Nephron (organoid): ENCODE data around the gene PSORS1C2.

ENCODE experiments used
- H3K27ac Mint-ChIP-seq, 3 experiments: 2 replicates each; pipeline ENCODE4 v1.8.0; 2020; ENCODE audit warnings: mixed read lengths in 3 of 3, mild to moderate bottlenecking in 2 of 3, moderate library complexity in 1 of 3
- H3K27me3 Mint-ChIP-seq: 2 replicates; pipeline ENCODE4 v1.8.0; 2021; ENCODE audit warnings: low read depth, mild to moderate bottlenecking, moderate library complexity, mixed read lengths
- H3K36me3 Mint-ChIP-seq: 2 replicates; pipeline ENCODE4 v1.8.0; 2020; ENCODE audit warnings: low read depth, mixed read lengths
- H3K4me1 Mint-ChIP-seq: 2 replicates; pipeline ENCODE4 v1.8.0; 2020; ENCODE audit warnings: mixed read lengths
- H3K4me3 Mint-ChIP-seq, 3 experiments: 2 replicates each; pipeline ENCODE4 v1.8.0; 2020; ENCODE audit warnings: mild to moderate bottlenecking in 3 of 3, mixed read lengths in 3 of 3, moderate library complexity in 2 of 3
- H3K9me3 Mint-ChIP-seq: 2 replicates; pipeline ENCODE4 v1.8.0; 2020; ENCODE audit warnings: mixed read lengths
- TF ChIP-seq, protein P1 (sequence below), 3 experiments: fragments of 200-600 bp; sonication (generic); IDR thresholded peaks; one replicate each; pipeline ENCODE4 v1.5.0; 2021; ENCODE audit warnings: antibody characterized with exemption in 3 of 3; ENCODE audit not compliant: unreplicated experiment in 3 of 3

The PSORS1C2 gene

DNA sequence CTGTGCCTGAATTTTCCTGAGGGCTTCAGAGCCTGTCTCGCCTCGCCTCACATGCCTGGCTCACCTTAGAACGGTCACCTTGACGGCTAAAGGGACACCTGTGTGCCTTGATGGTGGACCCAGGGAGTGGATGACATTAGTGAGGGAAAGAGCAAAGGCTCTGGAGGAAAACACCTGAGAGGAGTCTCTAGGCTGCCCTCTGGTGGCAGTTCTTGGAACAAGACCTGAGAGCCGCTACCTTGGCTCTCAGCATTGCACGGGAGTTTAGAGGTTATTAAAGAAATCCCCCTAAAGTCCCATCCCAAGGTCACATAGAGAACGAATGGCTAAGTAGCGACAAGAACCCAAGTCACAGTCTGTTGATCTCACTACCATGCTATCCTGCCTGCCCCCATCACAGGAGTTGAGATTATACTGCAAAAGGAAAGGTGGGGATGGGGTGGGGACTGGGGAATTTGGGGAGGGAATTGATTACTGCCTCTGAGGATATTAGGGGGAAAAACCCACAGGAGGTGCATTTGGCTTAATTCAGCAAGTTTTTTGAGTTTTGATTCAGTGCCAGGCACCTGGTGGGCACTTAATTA lies 10.7 kb downstream of the PSORS1C2 start:
- Mint-ChIP-seq H3K36me3 (no peaks in the 10 kb centered on the region), H3K4me3 (no peak overlapping the region), H3K9me3 (no peaks in the 10 kb centered on the region), H3K27ac (peak overlapping the region in 1 of 3 experiments; percentile 78), H3K27me3 (peaks cover 31% of the 10 kb centered on the region), H3K4me1 (peaks cover 33% of the 10 kb centered on the region)
- TF ChIP-seq, protein P1, sequence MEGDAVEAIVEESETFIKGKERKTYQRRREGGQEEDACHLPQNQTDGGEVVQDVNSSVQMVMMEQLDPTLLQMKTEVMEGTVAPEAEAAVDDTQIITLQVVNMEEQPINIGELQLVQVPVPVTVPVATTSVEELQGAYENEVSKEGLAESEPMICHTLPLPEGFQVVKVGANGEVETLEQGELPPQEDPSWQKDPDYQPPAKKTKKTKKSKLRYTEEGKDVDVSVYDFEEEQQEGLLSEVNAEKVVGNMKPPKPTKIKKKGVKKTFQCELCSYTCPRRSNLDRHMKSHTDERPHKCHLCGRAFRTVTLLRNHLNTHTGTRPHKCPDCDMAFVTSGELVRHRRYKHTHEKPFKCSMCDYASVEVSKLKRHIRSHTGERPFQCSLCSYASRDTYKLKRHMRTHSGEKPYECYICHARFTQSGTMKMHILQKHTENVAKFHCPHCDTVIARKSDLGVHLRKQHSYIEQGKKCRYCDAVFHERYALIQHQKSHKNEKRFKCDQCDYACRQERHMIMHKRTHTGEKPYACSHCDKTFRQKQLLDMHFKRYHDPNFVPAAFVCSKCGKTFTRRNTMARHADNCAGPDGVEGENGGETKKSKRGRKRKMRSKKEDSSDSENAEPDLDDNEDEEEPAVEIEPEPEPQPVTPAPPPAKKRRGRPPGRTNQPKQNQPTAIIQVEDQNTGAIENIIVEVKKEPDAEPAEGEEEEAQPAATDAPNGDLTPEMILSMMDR (IDR thresholded peaks at IDR 0.05; ENCODE audit: unreplicated experiment in 3 of 3), result peak; percentile 85 to 88 (median 86)

DNA sequence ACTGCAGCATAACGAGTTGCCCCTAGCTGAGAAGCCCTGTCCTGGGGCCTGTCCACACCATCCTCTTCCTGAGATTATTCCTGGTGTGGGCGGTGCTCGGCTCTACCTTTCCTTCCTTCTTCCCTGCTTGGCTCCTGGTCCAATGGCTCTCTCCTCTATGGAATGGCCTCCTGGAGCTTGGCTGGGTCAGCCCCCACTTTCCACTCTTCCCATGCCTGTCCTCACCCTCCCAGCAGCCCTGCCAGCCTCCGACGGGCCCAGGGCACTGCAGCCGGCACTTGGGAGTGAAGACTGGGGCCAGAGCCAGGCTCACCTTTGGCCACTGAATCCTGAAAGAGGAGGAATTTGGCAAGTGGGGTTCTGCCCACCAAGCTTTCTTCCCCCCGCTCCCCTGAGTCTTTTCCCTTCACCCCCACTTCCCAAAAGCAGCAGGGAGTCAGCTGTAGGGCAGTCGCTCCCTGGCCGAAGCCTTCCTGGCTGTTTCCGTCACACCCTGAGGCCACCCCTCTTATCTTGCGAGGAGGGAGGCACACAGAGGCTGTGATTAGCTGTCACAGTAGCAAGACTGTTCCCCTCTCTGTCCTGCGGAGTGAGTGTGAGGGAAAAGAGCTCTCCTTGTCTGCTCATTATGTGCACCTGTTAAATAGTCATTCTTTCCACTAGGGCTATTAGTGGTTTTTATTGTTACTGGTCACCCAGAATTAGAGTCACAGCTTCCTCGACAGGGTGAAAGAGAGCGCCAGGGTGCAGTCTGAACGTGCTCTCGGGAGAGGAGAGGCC lies 12.3 kb downstream of the PSORS1C2 start:
- peaks cover 43% of the 10 kb centered on the region for H3K4me1 Mint-ChIP-seq
- H3K27me3 Mint-ChIP-seq, result peaks cover 28% of the 10 kb centered on the region
- H3K4me3 Mint-ChIP-seq, result no peak overlapping the region
- no peaks in the 10 kb centered on the region for H3K36me3 Mint-ChIP-seq
- H3K9me3 Mint-ChIP-seq, result no peaks in the 10 kb centered on the region
- TF ChIP-seq, protein P1 (IDR thresholded peaks at IDR 0.05; ENCODE audit: unreplicated experiment in 3 of 3), result no peak
- peak overlapping the region in 2 of 3 experiments; percentile 2 to 31 for H3K27ac Mint-ChIP-seq

DNA sequence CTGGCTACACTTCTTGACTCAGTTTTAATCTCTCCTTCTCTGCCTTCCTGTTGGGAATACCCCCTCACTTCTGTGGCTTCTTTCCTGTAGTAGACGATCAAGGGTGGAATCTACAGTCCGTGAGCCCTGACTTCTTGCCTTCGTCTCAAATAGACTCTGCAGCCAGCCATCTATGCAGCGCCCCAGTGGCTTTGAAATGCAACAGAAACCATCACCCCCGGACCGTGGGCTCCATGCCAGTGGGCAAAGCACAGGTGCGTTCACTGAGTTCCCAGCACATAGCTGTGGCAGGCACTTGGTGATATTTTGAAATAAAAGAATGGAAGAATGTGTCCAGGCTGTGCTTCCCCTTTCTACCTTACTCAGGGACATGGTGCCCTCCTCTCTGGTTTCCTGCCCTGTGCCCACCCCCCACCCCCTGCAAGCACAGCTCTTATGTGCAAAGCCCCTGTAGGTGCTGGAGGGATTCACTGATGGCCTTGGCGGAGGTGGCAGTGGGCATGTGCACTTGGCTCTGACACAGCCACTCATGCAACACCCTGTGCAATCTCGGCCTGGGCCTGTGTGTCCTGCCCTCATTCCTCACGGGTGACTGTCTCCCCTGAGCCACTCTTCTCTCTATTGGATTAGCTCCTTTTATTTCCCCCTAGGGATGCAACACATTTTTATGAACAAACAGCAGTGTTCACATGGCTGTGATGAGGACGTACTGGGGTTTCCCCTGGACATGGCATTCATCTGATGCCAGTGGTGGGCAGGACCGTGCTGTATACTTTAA lies 13.1 kb downstream of the PSORS1C2 start:
- H3K36me3 Mint-ChIP-seq, result no peaks in the 10 kb centered on the region
- H3K9me3 Mint-ChIP-seq, result no peaks in the 10 kb centered on the region
- H3K4me3 Mint-ChIP-seq, result no peak overlapping the region
- TF ChIP-seq, protein P1 (IDR thresholded peaks at IDR 0.05; ENCODE audit: unreplicated experiment in 3 of 3), result no peak
- peak overlapping the region in 2 of 3 experiments; percentile 71 to 79 for H3K27ac Mint-ChIP-seq
- H3K4me1 Mint-ChIP-seq, result peaks cover 44% of the 10 kb centered on the region
- H3K27me3 Mint-ChIP-seq, result peaks cover 27% of the 10 kb centered on the region

DNA sequence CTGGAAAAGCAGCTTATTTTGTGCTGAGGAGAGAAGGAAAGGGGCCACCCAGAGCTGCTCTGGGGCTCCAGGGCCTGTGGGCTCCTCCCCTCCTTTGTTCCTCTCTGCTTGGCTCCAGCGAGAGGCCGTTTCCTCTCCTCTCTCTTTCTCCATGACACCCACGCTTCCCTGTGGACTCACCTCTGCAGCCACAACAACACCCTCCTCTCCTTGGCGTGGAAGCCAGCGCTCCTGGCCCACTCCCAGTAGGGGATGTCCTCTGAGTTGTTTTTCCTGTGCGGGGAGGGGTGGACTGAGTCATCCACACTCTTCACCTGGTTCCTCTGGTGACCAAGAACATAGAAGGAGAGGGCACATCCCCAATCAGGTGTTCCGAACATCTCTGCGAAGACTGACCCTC lies 13.7 kb downstream of the PSORS1C2 start:
- TF ChIP-seq, protein P1 (IDR thresholded peaks at IDR 0.05; ENCODE audit: unreplicated experiment in 3 of 3), result no peak
- Mint-ChIP-seq H3K27me3 (peaks cover 26% of the 10 kb centered on the region), H3K27ac (peak overlapping the region; percentile 50 to 79 (median 71)), H3K36me3 (no peaks in the 10 kb centered on the region), H3K4me3 (peak overlapping the region in 1 of 3 experiments; percentile 27), H3K4me1 (peaks cover 44% of the 10 kb centered on the region), H3K9me3 (no peaks in the 10 kb centered on the region)

DNA sequence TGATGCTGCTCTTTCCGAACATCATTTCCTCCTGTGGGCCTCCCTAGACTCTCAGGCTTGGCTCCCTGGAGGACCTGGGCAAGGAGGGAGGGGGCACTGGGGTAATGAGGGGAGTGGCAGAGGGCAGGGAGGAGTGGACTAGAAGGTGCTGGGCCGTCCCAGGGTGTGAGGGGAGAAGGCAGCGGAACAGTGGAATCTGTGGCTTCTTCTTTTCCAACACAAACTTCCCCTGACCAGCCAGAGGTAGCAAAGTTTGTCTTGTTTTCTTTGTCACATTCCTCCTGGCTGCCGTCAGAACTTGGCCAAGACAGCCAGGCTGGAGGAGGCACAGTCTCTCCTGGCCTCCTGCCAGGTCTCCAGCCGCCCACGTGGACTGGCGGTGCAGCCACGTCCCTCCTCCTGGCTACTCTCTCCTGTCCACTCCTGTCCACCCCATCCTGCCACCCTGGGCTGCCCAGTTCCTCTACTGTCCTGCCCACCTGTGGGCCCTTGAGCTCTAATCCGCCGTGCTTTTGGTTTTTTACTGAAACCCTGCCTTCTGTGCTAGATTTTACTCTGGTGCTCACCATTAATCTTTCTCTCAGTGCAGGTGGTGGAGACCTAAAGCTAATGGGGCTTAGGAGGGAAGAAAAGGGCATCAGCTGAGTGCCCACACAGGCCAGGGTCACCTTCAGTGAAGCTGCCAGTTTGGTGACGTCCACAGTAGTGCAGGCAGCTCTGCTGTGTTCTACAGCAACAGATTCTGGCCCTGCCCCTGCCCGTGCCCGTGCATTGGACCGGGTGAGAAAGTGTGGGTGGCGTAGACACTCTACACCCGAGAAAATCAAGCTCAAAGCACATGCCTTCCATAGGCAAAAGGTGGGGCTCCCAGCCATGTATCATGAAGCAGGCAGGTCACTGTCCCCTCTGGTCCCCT lies 15.8 kb downstream of the PSORS1C2 start:
- Mint-ChIP-seq H3K4me3 (no peak overlapping the region), H3K27me3 (peaks cover 13% of the 10 kb centered on the region), H3K9me3 (no peaks in the 10 kb centered on the region), H3K27ac (peak overlapping the region; percentile 79 to 95 (median 84)), H3K36me3 (no peaks in the 10 kb centered on the region), H3K4me1 (peaks cover 41% of the 10 kb centered on the region)
- TF ChIP-seq, protein P1 (IDR thresholded peaks at IDR 0.05; ENCODE audit: unreplicated experiment in 3 of 3), result no peak
